CD4-positive, alpha-beta T cell treated with Interleukin-21 for 1 hour (primary cell): ENCODE measurements around the gene CACFD1.

ENCODE experiments used
- DNase-seq: peaks from one replicate; pipeline ENCODE4 v3.0.0-alpha.2; 2020

CACFD1 gene

DNA sequence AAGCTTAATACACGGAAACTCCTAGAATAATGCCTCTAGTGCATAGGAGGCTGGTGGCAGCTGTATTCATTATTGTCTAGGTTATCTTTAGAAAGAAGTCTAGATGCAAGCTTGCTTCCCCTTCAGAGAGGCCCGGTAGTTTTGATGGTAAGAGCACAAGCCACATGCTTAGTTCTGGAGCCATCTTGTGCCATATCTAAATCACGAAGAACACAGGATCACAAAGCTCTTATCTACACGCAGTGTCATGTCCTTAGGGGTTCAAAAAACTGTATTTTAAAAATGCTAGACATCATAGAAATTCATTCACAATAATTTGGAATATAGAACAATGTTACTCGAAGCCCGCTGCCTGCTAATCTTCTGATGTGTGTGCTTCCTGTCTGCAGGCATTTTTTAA lies 6.2 kb downstream of the CACFD1 start:
- no peak for DNase-seq

GRCh38 chr9:133467101-133467500 lies 7.3 kb downstream of the CACFD1 start:
- no peak for DNase-seq

DNA sequence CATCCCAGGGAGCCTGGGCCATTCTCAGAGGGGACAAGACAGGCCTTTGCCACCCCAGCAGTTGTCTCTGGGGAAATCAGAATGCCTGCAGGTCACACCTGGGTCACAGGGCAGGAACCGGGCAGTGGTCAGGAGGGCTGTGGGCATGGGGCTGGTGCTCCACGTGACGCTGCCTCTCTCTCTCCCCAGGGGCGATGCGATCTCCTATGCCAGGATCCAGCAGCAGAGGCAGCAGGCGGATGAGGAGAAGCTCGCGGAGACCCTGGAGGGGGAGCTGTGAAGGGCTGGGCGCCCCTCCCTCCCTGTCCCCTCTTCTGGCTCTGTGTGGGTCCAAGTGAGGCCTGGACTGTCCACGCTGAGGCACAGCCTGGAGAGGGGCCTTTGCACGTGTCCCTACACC lies 8.6 kb downstream of the CACFD1 start:
- no peak for DNase-seq

- DNase-seq: no peak
Measured at GRCh38 chr9:133468777-133469421, 9.1 kb downstream of the CACFD1 start.

DNA sequence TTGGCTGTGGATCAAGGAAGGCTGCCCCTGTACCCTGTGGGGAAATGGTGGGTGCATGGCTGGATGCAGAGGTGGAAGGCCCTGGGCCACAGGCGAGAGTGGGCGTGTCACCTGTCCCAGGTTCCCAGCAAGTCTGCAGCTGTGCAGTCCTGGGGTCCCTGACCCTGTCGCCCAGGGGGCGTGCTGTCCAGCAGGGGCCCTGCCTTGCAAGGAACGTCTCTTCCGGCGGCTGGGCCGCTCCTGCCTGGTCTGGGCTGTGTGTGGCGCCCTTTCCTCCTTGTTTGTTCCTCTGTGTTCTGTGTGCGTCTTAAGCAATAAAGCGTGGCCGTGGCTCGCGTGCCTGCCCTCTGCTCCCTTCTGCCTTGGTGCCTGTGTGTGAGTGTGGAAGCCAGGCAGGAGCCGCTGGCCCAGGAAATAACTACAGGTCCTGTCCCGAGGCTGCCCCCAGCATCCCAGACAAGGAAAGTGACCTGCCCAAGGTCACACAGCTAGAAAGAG lies 10.7 kb downstream of the CACFD1 start:
- no peak for DNase-seq

GRCh38 chr9:133470988-133471387 lies 11.2 kb downstream of the CACFD1 start:
- no peak for DNase-seq

- no peak for DNase-seq
Measured at GRCh38 chr9:133471551-133472276, 11.9 kb downstream of the CACFD1 start.

- DNase-seq: no peak
Measured at GRCh38 chr9:133472277-133472645, 12.5 kb downstream of the CACFD1 start.

GRCh38 chr9:133472753-133473378 lies 13.1 kb downstream of the CACFD1 start:
- DNase-seq: no peak

DNA sequence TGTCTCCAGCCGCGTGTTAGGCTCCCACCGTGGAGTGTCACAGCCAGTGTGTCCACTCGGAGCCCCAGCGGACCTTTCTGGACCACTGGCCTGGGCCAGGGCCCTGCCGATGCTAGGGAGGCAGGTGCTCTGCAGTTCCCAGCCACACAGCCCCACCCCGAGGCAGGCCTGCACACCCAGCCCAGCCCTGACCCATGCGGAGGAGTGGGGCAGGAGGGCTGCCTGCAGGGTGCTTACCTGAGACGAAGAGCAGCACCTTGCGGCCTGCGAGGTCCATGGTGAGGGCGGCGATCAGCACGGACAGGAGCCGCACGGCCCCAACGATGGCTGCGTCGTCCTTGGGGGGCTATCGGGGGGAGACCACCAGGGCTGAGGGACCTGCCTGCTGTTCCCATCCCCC lies 14.0 kb downstream of the CACFD1 start:
- DNase-seq: no peak

DNA sequence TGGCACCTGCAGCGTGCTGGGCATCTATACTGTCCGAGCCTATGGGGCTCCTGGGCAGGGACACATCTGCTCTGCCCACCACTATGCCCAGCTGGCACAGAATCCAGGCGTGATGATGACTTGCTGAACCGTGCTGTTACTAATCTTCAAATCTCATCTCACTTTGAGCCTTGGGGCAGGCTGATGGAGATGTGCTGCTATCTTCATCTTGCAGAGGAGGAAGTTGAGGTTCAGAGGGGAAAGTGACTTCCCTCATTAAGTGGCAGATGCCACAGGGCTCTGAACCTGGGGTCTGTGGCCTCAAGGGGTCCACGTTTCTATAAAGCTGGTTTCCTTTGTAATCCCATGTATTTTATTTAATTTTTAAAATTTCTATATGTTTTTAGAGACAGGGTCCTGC lies 14.4 kb downstream of the CACFD1 start:
- no peak for DNase-seq

DNA sequence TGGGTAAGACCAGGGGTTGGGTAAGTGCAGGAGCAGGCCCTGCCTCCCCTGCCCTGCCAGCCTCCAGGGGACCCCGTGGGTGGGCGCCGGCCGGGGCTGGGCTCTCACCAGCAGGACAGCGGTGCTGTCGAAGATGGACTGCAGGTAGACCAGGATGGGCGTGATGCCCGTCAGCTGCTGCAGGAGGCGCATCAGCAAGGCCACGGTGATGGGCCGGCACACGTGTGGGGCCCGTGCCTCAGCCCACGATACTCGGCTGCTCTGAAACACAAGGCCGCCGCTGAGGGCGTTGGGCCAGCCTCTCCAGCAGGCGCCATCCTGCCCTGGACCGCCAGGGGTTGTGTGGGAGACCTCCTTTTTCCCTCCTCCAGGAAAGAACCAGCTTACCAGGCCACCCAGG lies 15.1 kb downstream of the CACFD1 start:
- DNase-seq: no peak

DNA sequence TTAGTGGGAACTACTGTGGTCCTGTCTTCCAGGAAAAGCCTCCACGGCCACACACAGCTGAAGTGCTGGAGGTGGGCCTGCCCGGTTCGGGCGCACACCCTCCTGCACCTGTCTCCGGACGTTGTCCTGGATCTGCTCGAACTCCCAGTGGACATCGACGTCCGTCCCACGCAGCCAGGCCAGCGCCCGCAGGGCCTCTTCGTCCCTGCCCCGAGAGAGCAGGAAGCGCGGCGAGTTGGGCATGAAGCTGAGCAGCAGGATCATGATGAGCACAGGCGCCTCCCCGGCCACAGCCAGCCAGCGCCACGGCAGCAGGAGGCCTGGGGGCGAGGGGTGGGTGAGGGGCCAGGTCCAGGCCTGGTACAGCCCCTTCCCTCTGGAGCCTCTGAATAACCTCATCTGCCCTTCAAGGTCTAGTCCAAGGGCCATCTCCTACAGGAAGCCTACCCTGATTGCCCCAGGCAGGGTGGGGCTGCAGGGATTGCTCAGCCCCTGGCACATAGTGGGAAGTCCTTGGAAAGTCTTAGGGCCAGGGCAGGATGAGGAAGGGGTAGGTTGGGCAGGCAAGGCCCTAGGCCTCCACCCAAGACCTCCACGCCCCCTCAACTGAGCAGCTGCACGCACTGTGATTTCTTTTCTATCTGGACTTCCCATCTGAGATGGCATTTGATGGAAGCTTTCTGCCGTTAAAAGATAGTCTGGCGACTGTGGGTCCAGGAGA lies 15.7 kb downstream of the CACFD1 start:
- no peak for DNase-seq

- no peak for DNase-seq
Measured at GRCh38 chr9:133476036-133476931, 16.5 kb downstream of the CACFD1 start.

GRCh38 chr9:133476941-133477340 lies 17.2 kb downstream of the CACFD1 start:
- DNase-seq: no peak

GRCh38 chr9:133477461-133477860 lies 17.7 kb downstream of the CACFD1 start:
- no peak for DNase-seq

DNA sequence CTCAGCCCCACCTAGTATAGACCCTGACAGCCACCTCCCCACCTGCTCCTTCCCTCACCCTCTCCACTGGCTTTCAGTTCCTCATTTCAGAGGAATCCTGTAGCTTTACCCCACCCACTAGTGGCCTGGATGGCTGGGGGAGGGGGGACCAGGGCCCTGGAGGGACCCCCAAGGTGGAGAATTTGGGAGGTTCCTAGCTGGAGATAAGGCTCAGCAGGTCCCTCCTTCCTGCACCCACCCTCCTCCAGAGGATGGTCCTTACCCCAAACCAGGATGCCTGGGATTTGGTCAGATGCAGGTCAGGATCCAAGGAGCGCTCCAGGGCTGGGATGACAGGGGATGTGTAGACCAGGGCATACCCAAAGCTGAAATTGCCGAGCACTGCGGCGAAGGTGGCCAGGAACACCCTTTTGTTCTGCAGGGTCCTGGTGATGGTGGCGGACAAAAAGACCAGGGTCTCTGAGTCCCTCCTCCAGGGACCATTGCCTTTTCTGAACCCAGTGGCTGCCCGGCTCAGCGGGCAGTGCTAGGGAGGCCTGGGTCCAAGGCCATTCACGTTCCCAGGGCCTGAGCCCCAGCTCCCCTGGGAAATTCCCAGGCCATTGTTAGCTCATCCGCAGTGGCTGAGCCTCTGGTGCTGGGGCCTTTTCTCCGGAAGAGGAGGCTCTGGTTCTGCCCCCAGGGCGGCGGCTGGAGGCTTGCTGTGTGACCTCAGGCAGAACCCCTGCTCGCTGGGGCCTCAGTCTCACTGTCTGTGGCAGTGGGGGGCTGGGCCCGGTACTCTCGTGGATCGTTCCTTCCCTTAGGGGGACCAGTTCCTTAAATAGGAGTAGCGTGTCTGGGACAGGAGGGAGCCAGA lies 18.4 kb downstream of the CACFD1 start:
- peak; percentile 13 for DNase-seq

- DNase-seq: peak; percentile 85
Measured at GRCh38 chr9:133478851-133479711, 19.3 kb downstream of the CACFD1 start, which contains the start of gene SLC2A6. SLC2A6 (minus strand) TSS chr9:133479099; CDS start chr9:133479059, 40 bp downstream.

DNA sequence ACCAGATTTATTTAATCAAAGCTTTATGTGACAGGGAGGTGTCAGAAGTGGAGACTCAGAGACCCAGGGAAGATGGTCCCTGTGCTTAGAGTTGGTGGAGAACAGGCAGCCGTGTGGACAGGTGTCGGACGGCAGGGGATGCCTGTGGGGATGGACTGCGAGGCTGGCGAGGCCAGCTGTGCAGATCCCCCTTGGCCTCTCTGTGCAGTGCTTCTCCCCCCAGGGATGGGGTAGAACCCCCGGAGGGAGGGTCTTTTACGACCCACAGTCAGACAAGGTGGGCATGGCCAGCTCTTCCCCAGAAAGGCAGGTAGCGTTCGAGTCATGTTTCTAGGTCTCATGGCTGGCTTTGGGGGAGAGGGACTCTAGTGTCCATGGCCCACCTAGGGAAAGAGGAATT lies 23.8 kb downstream of the CACFD1 start:
- DNase-seq: no peak
